D721Med (cell line): ENCODE data around the gene ZNF462.

Experiments used
- DNase-seq: peaks from one replicate; pipeline ENCODE4 v3.0.0; 2011; ENCODE audit warnings: low spot score; ENCODE audit not compliant: insufficient read length
- FAIRE-seq: peaks from 2 replicates; lab custom pipeline; 2011; peaks lifted over from hg19 to GRCh38; lab: Jason Lieb, UNC
- TF ChIP-seq, protein P1 (sequence below): IDR thresholded peaks from 2 replicates; pipeline ENCODE4 v1.5.1; 2012; ENCODE audit warnings: mild to moderate bottlenecking, control low read depth; ENCODE audit not compliant: insufficient read depth; ENCODE audit errors: missing control alignments

Gene ZNF462

DNA sequence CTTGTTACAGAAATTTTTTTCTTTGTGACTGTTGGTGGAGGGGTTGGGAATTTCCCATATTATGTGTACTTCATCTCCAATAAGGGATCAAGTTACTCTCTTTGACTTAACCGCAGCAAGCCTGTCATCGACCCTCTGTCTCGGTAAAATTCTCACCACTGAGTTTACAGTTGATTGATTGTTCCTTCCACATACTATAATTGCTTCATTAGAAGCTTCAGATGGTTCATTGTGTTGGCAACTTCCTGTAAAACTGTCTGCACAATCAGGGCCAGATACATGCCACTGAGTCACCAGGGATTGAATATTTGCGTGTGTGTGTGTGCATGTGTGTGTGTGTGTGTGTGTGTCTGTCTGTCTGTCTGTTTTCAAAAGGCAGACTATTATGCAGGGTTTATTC, 176.6 kb downstream of the ZNF462 start:
- no peak for FAIRE-seq
- TF ChIP-seq, protein P1, sequence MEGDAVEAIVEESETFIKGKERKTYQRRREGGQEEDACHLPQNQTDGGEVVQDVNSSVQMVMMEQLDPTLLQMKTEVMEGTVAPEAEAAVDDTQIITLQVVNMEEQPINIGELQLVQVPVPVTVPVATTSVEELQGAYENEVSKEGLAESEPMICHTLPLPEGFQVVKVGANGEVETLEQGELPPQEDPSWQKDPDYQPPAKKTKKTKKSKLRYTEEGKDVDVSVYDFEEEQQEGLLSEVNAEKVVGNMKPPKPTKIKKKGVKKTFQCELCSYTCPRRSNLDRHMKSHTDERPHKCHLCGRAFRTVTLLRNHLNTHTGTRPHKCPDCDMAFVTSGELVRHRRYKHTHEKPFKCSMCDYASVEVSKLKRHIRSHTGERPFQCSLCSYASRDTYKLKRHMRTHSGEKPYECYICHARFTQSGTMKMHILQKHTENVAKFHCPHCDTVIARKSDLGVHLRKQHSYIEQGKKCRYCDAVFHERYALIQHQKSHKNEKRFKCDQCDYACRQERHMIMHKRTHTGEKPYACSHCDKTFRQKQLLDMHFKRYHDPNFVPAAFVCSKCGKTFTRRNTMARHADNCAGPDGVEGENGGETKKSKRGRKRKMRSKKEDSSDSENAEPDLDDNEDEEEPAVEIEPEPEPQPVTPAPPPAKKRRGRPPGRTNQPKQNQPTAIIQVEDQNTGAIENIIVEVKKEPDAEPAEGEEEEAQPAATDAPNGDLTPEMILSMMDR: no peak

GRCh38 chr9:107042606-107043005, 179.6 kb downstream of the ZNF462 start:
- no peak for DNase-seq
- FAIRE-seq: no peak
- TF ChIP-seq, protein P1: no peak

More for the DNA sequence above, 176.6 kb downstream of the ZNF462 start:
- DNase-seq: no peak

GRCh38 chr9:107043886-107044285, 180.9 kb downstream of the ZNF462 start:
- DNase-seq: no peak
- peak; percentile 46 for FAIRE-seq
- TF ChIP-seq, protein P1: peak; percentile 44

GRCh38 chr9:107044872-107045271, 181.9 kb downstream of the ZNF462 start:
- FAIRE-seq: no peak
- TF ChIP-seq, protein P1: no peak
- DNase-seq: no peak

- TF ChIP-seq, protein P1: no peak
- no peak for FAIRE-seq
- DNase-seq: no peak
These were observed 183.7 kb downstream of the ZNF462 start for GRCh38 chr9:107046692-107047091.

DNA sequence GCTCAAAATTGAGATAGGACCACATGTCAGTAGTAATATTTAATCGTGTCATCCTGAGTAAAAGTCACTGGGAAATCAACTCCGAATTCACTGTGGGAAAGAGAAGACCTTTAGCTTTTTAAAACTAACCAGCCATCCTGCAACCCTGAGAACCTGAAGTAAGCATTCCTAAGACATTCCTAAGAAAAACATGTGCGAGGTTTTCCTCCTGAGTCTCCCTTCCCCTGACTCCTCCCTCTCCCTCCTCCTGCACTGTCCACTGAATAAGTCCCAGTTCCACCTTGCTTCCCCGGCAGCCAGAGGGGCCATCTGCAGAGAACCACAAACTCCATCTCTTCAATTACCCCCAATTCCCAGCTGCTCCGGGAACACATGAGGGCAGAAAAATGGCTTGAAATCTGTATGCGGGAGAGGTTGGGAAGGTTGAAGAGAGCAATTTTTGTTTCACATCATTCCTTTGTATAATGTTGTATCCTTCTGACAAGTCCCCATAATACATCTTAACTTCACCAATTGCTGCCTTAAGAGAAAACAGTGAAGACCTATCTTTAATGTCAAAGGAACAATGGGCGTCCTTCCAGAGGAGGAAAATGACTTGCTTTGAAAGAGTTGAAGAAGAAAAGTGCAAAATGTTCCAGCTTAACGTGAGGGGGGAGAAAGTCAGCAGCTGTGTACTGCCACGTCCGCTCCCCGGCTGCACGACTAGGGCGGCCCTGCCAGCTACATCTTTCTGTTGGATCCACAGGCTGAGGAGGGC, 186.3 kb downstream of the ZNF462 start:
- no peak for FAIRE-seq
- no peak for DNase-seq
- TF ChIP-seq, protein P1: no peak

- FAIRE-seq (no peak), DNase-seq (no peak)
- TF ChIP-seq, protein P1: no peak
These were observed 186.8 kb downstream of the ZNF462 start for GRCh38 chr9:107049803-107050184.
